ENCODE results near the gene SERPING1.
A peak's percentile ranks its signal among the peaks of the same experiment; 100 is the strongest.

SERPING1 gene

GRCh38 chr11:57657194-57658022 is 59.9 kb downstream of the SERPING1 start, which contains the start of gene CLP1:
TSS of gene CLP1 (plus strand) at chr11:57657762. CDS start at chr11:57659477, 1,715 bp downstream.
- peak; percentile 99 for DNase-seq

GRCh38 chr11:57658023-57658361 is 60.5 kb downstream of the SERPING1 start:
- DNase-seq = no peak

- no peak for DNase-seq
Observed at GRCh38 chr11:57659669-57660068, 62.2 kb downstream of the SERPING1 start.

GRCh38 chr11:57662893-57663292 is 65.4 kb downstream of the SERPING1 start:
- no peak for DNase-seq

- DNase-seq = no peak
Observed at GRCh38 chr11:57663975-57664374, 66.5 kb downstream of the SERPING1 start.

Data from activated CD4-positive, alpha-beta T cell treated with anti-CD3 and anti-CD28 coated beads, Interleukin-2, Interleukin-6, amounts not matched to agents 100 ng/mL and 50 ng/mL, durations not matched to agents 16 hours and 8 hours (primary cell).